MG63 (cell line): ENCODE data around the gene RABEP2. TPM values are rescaled to one million over a fixed set of nuclear protein-coding genes. Genes with fewer than 3 reads are reported as not detected.

ENCODE experiments used
- DNase-seq: peaks from one replicate; pipeline ENCODE4 v3.0.0-alpha.2; 2020
- H3K27me3 ChIP-seq: fragments of 250-450 bp; sonication (Bioruptor Pico); 2 replicates; pipeline ENCODE4 v1.5.1; 2020; ENCODE audit warnings: mild to moderate bottlenecking, moderate library complexity
- H3K36me3 ChIP-seq: fragments of 250-450 bp; sonication (Bioruptor Pico); 2 replicates; pipeline ENCODE4 v1.5.1; 2020; ENCODE audit warnings: mild to moderate bottlenecking, moderate library complexity
- H3K4me3 ChIP-seq: fragments of 250-450 bp; sonication (Bioruptor Pico); 2 replicates; pipeline ENCODE4 v1.5.1; 2020; ENCODE audit warnings: mild to moderate bottlenecking, moderate library complexity
- H3K9me3 ChIP-seq: fragments of 250-450 bp; sonication (Bioruptor Pico); 2 replicates; pipeline ENCODE4 v1.5.1; 2020; ENCODE audit warnings: mild to moderate bottlenecking, moderate library complexity
- total RNA-seq: library from RNA; depleted of rRNA; stranded (reverse); fragments of >200 nt; shearing (Covaris generic); gene quantifications from 2 replicates; pipeline ENCODE4 v1.2.3, GENCODE V29; 2014; ENCODE audit warnings: low replicate concordance

The RABEP2 gene
- total RNA-seq, 1 experiment from 2014 or later, result 86.2 TPM

GRCh38 chr16:28917095-28917494 lies 7.9 kb downstream of the RABEP2 start:
- no peaks in the 10 kb centered on the region for H3K27me3 ChIP-seq
- no peaks in the 10 kb centered on the region for H3K9me3 ChIP-seq
- peaks cover 36% of the 10 kb centered on the region for H3K36me3 ChIP-seq
- no peak for DNase-seq
- no peak overlapping the region for H3K4me3 ChIP-seq

- H3K4me3 ChIP-seq, result no peak overlapping the region
- peak; percentile 26 for DNase-seq
Measured at GRCh38 chr16:28915181-28915580, 9.9 kb downstream of the RABEP2 start.

GRCh38 chr16:28913946-28914724 lies 10.9 kb downstream of the RABEP2 start:
- H3K4me3 ChIP-seq, result no peak overlapping the region
- DNase-seq, result no peak
- no peaks in the 10 kb centered on the region for H3K9me3 ChIP-seq
- no peaks in the 10 kb centered on the region for H3K27me3 ChIP-seq
- H3K36me3 ChIP-seq, result peaks cover 37% of the 10 kb centered on the region

More at GRCh38 chr16:28915181-28915580, 9.9 kb downstream of the RABEP2 start:
- no peaks in the 10 kb centered on the region for H3K9me3 ChIP-seq
- peaks cover 39% of the 10 kb centered on the region for H3K36me3 ChIP-seq
- H3K27me3 ChIP-seq, result no peaks in the 10 kb centered on the region

- no peaks in the 10 kb centered on the region for H3K27me3 ChIP-seq
- H3K4me3 ChIP-seq, result no peak overlapping the region
Measured at GRCh38 chr16:28912558-28912957, 12.5 kb downstream of the RABEP2 start.

GRCh38 chr16:28910086-28911031 lies 14.7 kb downstream of the RABEP2 start:
- peak; percentile 33 for DNase-seq
- H3K9me3 ChIP-seq, result no peaks in the 10 kb centered on the region
- H3K27me3 ChIP-seq, result no peaks in the 10 kb centered on the region
- H3K36me3 ChIP-seq, result peaks cover 27% of the 10 kb centered on the region
- H3K4me3 ChIP-seq, result no peak overlapping the region

More at GRCh38 chr16:28912558-28912957, 12.5 kb downstream of the RABEP2 start:
- Histone ChIP-seq H3K9me3 (no peaks in the 10 kb centered on the region), H3K36me3 (peaks cover 43% of the 10 kb centered on the region)
- no peak for DNase-seq

- peaks cover 13% of the 10 kb centered on the region for H3K36me3 ChIP-seq
- H3K4me3 ChIP-seq, result no peak overlapping the region
- H3K27me3 ChIP-seq, result no peaks in the 10 kb centered on the region
- no peaks in the 10 kb centered on the region for H3K9me3 ChIP-seq
- DNase-seq, result no peak
Measured at GRCh38 chr16:28905800-28906372, 19.2 kb downstream of the RABEP2 start.

- H3K36me3 ChIP-seq, result peaks cover 9% of the 10 kb centered on the region; the same call in 1 of the 2 replicates
Measured at GRCh38 chr16:28905229-28905754, 19.7 kb downstream of the RABEP2 start.

GRCh38 chr16:28904828-28905227 lies 20.2 kb downstream of the RABEP2 start:
- Histone ChIP-seq H3K36me3 (peaks cover 9% of the 10 kb centered on the region; the same call in 1 of the 2 replicates), H3K27me3 (no peaks in the 10 kb centered on the region), H3K4me3 (no peak overlapping the region), H3K9me3 (no peaks in the 10 kb centered on the region)
- DNase-seq, result no peak

More at GRCh38 chr16:28905229-28905754, 19.7 kb downstream of the RABEP2 start:
- no peak overlapping the region for H3K4me3 ChIP-seq
- H3K27me3 ChIP-seq, result no peaks in the 10 kb centered on the region
- no peaks in the 10 kb centered on the region for H3K9me3 ChIP-seq
- DNase-seq, result no peak

- no peak overlapping the region for H3K4me3 ChIP-seq
- no peaks in the 10 kb centered on the region for H3K9me3 ChIP-seq
- DNase-seq, result no peak
- no peaks in the 10 kb centered on the region for H3K27me3 ChIP-seq
- H3K36me3 ChIP-seq, result peaks cover 9% of the 10 kb centered on the region; the same call in 1 of the 2 replicates
Measured at GRCh38 chr16:28904363-28904762, 20.7 kb downstream of the RABEP2 start.

GRCh38 chr16:28903344-28904042 lies 21.5 kb downstream of the RABEP2 start:
- no peak for DNase-seq
- no peaks in the 10 kb centered on the region for H3K27me3 ChIP-seq
- peaks cover 8% of the 10 kb centered on the region; the same call in 1 of the 2 replicates for H3K36me3 ChIP-seq
- no peaks in the 10 kb centered on the region for H3K9me3 ChIP-seq
- no peak overlapping the region for H3K4me3 ChIP-seq

GRCh38 chr16:28902909-28903308 lies 22.1 kb downstream of the RABEP2 start:
- Histone ChIP-seq H3K9me3 (no peaks in the 10 kb centered on the region), H3K36me3 (peaks cover 2% of the 10 kb centered on the region; the same call in 1 of the 2 replicates), H3K4me3 (no peak overlapping the region), H3K27me3 (no peaks in the 10 kb centered on the region)
- DNase-seq, result no peak

- DNase-seq, result no peak
- no peak overlapping the region for H3K4me3 ChIP-seq
- H3K9me3 ChIP-seq, result no peaks in the 10 kb centered on the region
- H3K27me3 ChIP-seq, result no peaks in the 10 kb centered on the region
- H3K36me3 ChIP-seq, result no peaks in the 10 kb centered on the region
Measured at GRCh38 chr16:28901862-28902261, 23.2 kb downstream of the RABEP2 start.

GRCh38 chr16:28900601-28901000 lies 24.4 kb downstream of the RABEP2 start:
- H3K27me3 ChIP-seq, result no peaks in the 10 kb centered on the region
- H3K9me3 ChIP-seq, result no peaks in the 10 kb centered on the region
- no peak for DNase-seq
- no peaks in the 10 kb centered on the region for H3K36me3 ChIP-seq
- no peak overlapping the region for H3K4me3 ChIP-seq

- Histone ChIP-seq H3K9me3 (no peaks in the 10 kb centered on the region), H3K4me3 (no peak overlapping the region), H3K27me3 (no peaks in the 10 kb centered on the region), H3K36me3 (no peaks in the 10 kb centered on the region)
- DNase-seq, result no peak
Measured at GRCh38 chr16:28899882-28900590, 25.0 kb downstream of the RABEP2 start.

- no peaks in the 10 kb centered on the region for H3K9me3 ChIP-seq
- no peak overlapping the region for H3K4me3 ChIP-seq
- no peaks in the 10 kb centered on the region for H3K27me3 ChIP-seq
- DNase-seq, result no peak
- no peaks in the 10 kb centered on the region for H3K36me3 ChIP-seq
Measured at GRCh38 chr16:28898942-28899341, 26.1 kb downstream of the RABEP2 start.
